HEK293 (cell line): ENCODE data around the gene RELCH.

ENCODE experiments used
- CTCF ChIA-PET: fragments of 350-600 bp; formaldehyde crosslinking; extraction: SDS; loops from one replicate; lab custom pipeline; 2021; ENCODE audit warnings: antibody characterized with exemption; lab: Yijun Ruan, JAX
- POLR2A ChIA-PET: fragments of 300-600 bp; formaldehyde crosslinking; extraction: SDS; loops from one replicate; lab custom pipeline; 2020; ENCODE audit warnings: antibody characterized with exemption, inconsistent platforms; lab: Yijun Ruan, JAX
- H3K27ac ChIP-seq: fragments of 200-500 bp; sonication (Bioruptor generic); 2 replicates; pipeline ENCODE4 v1.5.1; 2014; ENCODE audit warnings: low read depth, low read length, control low read depth, inconsistent platforms; ENCODE audit errors: extremely low read depth
- H3K36me3 ChIP-seq, 2 experiments: fragments of 200-500 bp in 1 of 2; sonication (Bioruptor generic) in 1 of 2; 1 replicate in 1 of 2; 2 replicates in 1 of 2; pipeline ENCODE4 v1.5.1; 2014 to 2017; ENCODE audit warnings: inconsistent platforms in 2 of 2, low read length in 2 of 2; ENCODE audit not compliant: control insufficient read depth in 2 of 2, insufficient read depth in 1 of 2
- H3K4me1 ChIP-seq: fragments of 200-500 bp; sonication (Bioruptor generic); 2 replicates; pipeline ENCODE4 v1.5.1; 2014; ENCODE audit warnings: mild to moderate bottlenecking, low read length, inconsistent platforms; ENCODE audit not compliant: control insufficient read depth, insufficient read depth
- H3K4me3 ChIP-seq: 2 replicates; pipeline ENCODE4 v1.5.1; 2011; ENCODE audit warnings: low read depth, mild to moderate bottlenecking, control low read depth, low read length, moderate library complexity
- H3K9me3 ChIP-seq: fragments of 200-500 bp; sonication (Bioruptor generic); 2 replicates; pipeline ENCODE4 v1.5.1; 2014; ENCODE audit warnings: low read depth, low read length, inconsistent platforms; ENCODE audit not compliant: control insufficient read depth, insufficient read depth
- GFI1B ChIP-seq: fragments of 450-650 bp; formaldehyde crosslinking; IDR thresholded peaks from 2 replicates; pipeline ENCODE4 v1.5.1; 2016; ENCODE audit warnings: missing biosample characterization, missing genetic modification characterization
- GLIS2 ChIP-seq: fragments of 450-650 bp; formaldehyde crosslinking; IDR thresholded peaks from 2 replicates; pipeline ENCODE4 v1.5.1; 2016; ENCODE audit warnings: missing biosample characterization, missing genetic modification characterization
- IKZF3 ChIP-seq: fragments of 450-650 bp; IDR thresholded peaks from 2 replicates; pipeline ENCODE4 v1.5.0; 2018; ENCODE audit warnings: missing biosample characterization, mild to moderate bottlenecking, missing genetic modification characterization, moderate library complexity
- KLF17 ChIP-seq: fragments of 450-650 bp; formaldehyde crosslinking; IDR thresholded peaks from 2 replicates; pipeline ENCODE4 v1.5.1; 2016; ENCODE audit warnings: missing biosample characterization, missing genetic modification characterization
- PRDM6 ChIP-seq: fragments of 450-650 bp; formaldehyde crosslinking; IDR thresholded peaks from 2 replicates; pipeline ENCODE4 v1.5.1; 2017; ENCODE audit warnings: missing biosample characterization, missing genetic modification characterization
- RBAK ChIP-seq: fragments of 450-650 bp; formaldehyde crosslinking; IDR thresholded peaks from 2 replicates; pipeline ENCODE4 v1.5.1; 2016; ENCODE audit warnings: missing biosample characterization, missing genetic modification characterization
- YY2 ChIP-seq: fragments of 450-650 bp; formaldehyde crosslinking; IDR thresholded peaks from 2 replicates; pipeline ENCODE4 v1.5.1; 2016; ENCODE audit warnings: missing biosample characterization, missing genetic modification characterization
- ZBTB20 ChIP-seq: fragments of 450-650 bp; formaldehyde crosslinking; IDR thresholded peaks from 2 replicates; pipeline ENCODE4 v1.5.1; 2016; ENCODE audit warnings: missing biosample characterization, missing genetic modification characterization
- ZEB2 ChIP-seq: fragments of 450-650 bp; formaldehyde crosslinking; IDR thresholded peaks from 2 replicates; pipeline ENCODE4 v1.5.1; 2016; ENCODE audit warnings: missing biosample characterization, missing genetic modification characterization
- ZNF132 ChIP-seq: fragments of 450-650 bp; formaldehyde crosslinking; IDR thresholded peaks from 2 replicates; pipeline ENCODE4 v1.5.1; 2017; ENCODE audit warnings: missing biosample characterization, missing genetic modification characterization, borderline replicate concordance
- ZNF239 ChIP-seq: fragments of 450-650 bp; formaldehyde crosslinking; IDR thresholded peaks from 2 replicates; pipeline ENCODE4 v1.5.1; 2016; ENCODE audit warnings: missing biosample characterization, missing genetic modification characterization
- ZNF529 ChIP-seq: fragments of 450-650 bp; formaldehyde crosslinking; IDR thresholded peaks from 2 replicates; pipeline ENCODE4 v1.5.1; 2017; ENCODE audit warnings: missing genetic modification characterization, missing biosample characterization; ENCODE audit not compliant: insufficient replicate concordance
- ZNF561 ChIP-seq: fragments of 450-650 bp; IDR thresholded peaks from 2 replicates; pipeline ENCODE4 v1.5.1; 2018; ENCODE audit warnings: missing biosample characterization, missing genetic modification characterization, borderline replicate concordance
- ZSCAN5A ChIP-seq: fragments of 450-650 bp; formaldehyde crosslinking; IDR thresholded peaks from 2 replicates; pipeline ENCODE4 v1.5.1; 2016; ENCODE audit warnings: missing biosample characterization, missing genetic modification characterization
- TF ChIP-seq, protein P1 (sequence below): fragments of 450-650 bp; formaldehyde crosslinking; IDR thresholded peaks from 2 replicates; pipeline ENCODE4 v1.5.1; 2016; ENCODE audit warnings: missing biosample characterization, missing genetic modification characterization
- TF ChIP-seq, protein P2 (sequence below): fragments of 450-650 bp; formaldehyde crosslinking; IDR thresholded peaks from 2 replicates; pipeline ENCODE4 v1.5.0; 2017; ENCODE audit warnings: missing biosample characterization, missing genetic modification characterization, borderline replicate concordance

Gene RELCH

GRCh38 chr18:62348474-62348873, 161.4 kb downstream of the RELCH start:
- Histone ChIP-seq H3K4me1 (no peaks in the 10 kb centered on the region), H3K36me3 (peaks cover 9 to 12% of the 10 kb centered on the region in 2 experiments; a peak in 2 of 3 replicates), H3K9me3 (no peaks in the 10 kb centered on the region), H3K27ac (no peak overlapping the region), H3K4me3 (no peak overlapping the region)
- ChIA-PET CTCF (no interaction called here), POLR2A (interaction anchor here (0.8 kb wide), 1 partner anchor 176 kb away, joined by 3 read pairs; no protein-coding TSS in a partner anchor)
- TF ChIP-seq GLIS2 (tag by site-specific recombination) (no peak), PRDM6 (tag by site-specific recombination) (no peak)

DNA sequence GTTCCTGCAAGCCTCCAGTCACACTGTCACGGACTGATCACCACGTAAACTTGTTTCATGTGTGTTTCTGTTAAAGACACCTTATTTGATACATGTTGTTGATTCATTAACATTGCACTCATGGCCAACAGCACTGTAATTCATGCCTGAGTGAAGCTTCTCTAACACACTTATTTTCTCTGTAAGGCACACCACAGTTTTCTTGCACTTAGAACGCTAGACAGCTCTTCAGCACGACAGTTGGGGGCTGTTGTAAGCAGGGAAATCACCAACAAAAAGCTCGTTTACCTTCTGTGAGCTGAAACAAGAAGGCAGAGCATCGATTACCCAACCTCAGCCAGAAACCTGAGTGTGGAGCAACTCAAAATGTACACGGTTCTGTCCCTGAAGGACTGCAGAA, 166.1 kb downstream of the RELCH start:
- H3K9me3 ChIP-seq: no peaks in the 10 kb centered on the region
- POLR2A ChIA-PET: no interaction called here
- no peak for TF ChIP-seq ZSCAN5A
- no peak overlapping the region for H3K27ac ChIP-seq
- H3K36me3 ChIP-seq: peaks cover 9 to 18% of the 10 kb centered on the region in 2 experiments; a peak in 2 of 3 replicates
- H3K4me1 ChIP-seq: no peaks in the 10 kb centered on the region
- CTCF ChIA-PET: interaction anchor here (0.6 kb wide), 1 partner anchor 64 kb away, joined by 3 read pairs; no protein-coding TSS in a partner anchor
- no peak overlapping the region for H3K4me3 ChIP-seq

DNA sequence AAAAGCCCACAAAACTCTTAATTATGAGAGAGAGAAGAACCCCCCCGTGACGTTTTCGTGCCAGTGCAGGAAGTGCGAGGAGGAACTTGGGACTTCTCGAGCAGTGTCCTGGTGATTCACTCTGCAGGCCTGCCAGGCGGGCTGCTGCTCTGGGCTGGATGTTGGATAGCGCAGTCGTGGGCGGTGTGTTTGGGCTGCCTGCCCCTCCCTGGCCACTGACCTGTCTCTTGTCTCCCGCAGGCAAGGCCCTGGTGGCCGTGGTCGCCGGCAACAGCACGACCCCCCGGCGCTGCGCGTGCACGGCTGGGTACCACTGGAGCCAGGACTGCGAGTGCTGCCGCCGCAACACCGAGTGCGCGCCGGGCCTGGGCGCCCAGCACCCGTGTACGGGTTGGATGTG, 167.1 kb downstream of the RELCH start:
- CTCF ChIA-PET: no interaction called here
- POLR2A ChIA-PET: no interaction called here
- H3K27ac ChIP-seq: no peak overlapping the region
- H3K9me3 ChIP-seq: no peaks in the 10 kb centered on the region
- peaks cover 13 to 21% of the 10 kb centered on the region in 2 experiments for H3K36me3 ChIP-seq
- H3K4me1 ChIP-seq: no peaks in the 10 kb centered on the region
- H3K4me3 ChIP-seq: no peak overlapping the region
- TF ChIP-seq ZNF132: no peak
- no peak for TF ChIP-seq ZEB2 (tag by site-specific recombination)
- no peak for TF ChIP-seq ZNF239
- TF ChIP-seq YY2 (tag by site-specific recombination): no peak
- no peak for TF ChIP-seq ZSCAN5A
- TF ChIP-seq ZNF561 (tag by site-specific recombination): no peak
- TF ChIP-seq, protein P1, sequence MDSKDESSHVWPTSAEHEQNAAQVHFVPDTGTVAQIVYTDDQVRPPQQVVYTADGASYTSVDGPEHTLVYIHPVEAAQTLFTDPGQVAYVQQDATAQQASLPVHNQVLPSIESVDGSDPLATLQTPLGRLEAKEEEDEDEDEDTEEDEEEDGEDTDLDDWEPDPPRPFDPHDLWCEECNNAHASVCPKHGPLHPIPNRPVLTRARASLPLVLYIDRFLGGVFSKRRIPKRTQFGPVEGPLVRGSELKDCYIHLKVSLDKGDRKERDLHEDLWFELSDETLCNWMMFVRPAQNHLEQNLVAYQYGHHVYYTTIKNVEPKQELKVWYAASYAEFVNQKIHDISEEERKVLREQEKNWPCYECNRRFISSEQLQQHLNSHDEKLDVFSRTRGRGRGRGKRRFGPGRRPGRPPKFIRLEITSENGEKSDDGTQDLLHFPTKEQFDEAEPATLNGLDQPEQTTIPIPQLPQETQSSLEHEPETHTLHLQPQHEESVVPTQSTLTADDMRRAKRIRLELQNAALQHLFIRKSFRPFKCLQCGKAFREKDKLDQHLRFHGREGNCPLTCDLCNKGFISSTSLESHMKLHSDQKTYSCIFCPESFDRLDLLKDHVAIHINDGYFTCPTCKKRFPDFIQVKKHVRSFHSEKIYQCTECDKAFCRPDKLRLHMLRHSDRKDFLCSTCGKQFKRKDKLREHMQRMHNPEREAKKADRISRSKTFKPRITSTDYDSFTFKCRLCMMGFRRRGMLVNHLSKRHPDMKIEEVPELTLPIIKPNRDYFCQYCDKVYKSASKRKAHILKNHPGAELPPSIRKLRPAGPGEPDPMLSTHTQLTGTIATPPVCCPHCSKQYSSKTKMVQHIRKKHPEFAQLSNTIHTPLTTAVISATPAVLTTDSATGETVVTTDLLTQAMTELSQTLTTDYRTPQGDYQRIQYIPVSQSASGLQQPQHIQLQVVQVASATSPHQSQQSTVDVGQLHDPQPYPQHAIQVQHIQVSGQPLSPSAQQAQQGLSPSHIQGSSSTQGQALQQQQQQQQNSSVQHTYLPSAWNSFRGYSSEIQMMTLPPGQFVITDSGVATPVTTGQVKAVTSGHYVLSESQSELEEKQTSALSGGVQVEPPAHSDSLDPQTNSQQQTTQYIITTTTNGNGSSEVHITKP: no peak
- no peak for TF ChIP-seq ZNF529 (tag by site-specific recombination)
- no peak for TF ChIP-seq GFI1B (tag by site-specific recombination)
- no peak for TF ChIP-seq KLF17 (tag by site-specific recombination)
- no peak for TF ChIP-seq RBAK (tag by site-specific recombination)
- TF ChIP-seq, protein P2, sequence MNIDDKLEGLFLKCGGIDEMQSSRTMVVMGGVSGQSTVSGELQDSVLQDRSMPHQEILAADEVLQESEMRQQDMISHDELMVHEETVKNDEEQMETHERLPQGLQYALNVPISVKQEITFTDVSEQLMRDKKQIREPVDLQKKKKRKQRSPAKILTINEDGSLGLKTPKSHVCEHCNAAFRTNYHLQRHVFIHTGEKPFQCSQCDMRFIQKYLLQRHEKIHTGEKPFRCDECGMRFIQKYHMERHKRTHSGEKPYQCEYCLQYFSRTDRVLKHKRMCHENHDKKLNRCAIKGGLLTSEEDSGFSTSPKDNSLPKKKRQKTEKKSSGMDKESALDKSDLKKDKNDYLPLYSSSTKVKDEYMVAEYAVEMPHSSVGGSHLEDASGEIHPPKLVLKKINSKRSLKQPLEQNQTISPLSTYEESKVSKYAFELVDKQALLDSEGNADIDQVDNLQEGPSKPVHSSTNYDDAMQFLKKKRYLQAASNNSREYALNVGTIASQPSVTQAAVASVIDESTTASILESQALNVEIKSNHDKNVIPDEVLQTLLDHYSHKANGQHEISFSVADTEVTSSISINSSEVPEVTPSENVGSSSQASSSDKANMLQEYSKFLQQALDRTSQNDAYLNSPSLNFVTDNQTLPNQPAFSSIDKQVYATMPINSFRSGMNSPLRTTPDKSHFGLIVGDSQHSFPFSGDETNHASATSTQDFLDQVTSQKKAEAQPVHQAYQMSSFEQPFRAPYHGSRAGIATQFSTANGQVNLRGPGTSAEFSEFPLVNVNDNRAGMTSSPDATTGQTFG: no peak
- TF ChIP-seq IKZF3 (tag by site-specific recombination): no peak
- no peak for TF ChIP-seq ZBTB20
